ENCODE measurements around the gene SRP14.
"Not testable (repeated sequence)": the region's sequence is repeated elsewhere in the genome, so short reads cannot be mapped to it uniquely, and the experiment has no call there.

The SRP14 gene

GRCh38 chr15:40029979-40030893, 8.7 kb downstream of the SRP14 start:
- no peak for DNase-seq (ENCODE audit: low read depth in 2 of 2)

- DNase-seq (ENCODE audit: low read depth in 2 of 2): no peak
Measured at GRCh38 chr15:40028853-40029252, 10.1 kb downstream of the SRP14 start.

DNA sequence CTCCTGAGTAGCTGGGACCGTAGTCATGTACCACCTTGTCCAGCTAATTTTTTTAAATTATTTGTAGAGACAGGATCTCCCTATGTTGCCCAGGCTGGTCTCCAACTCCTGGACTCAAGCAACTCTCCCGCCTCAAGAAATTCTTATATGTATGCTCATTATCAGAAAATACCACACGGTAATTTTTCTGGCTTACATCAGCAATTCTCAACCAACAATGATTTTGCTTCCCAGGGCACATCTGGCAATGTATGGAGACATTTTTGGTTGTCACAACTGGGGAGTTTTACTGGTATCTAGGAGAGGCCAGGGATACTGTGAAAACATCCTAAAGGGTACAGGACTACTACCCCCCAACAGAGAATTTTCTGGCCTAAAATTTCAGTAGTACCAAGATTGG, 10.8 kb downstream of the SRP14 start:
- DNase-seq (ENCODE audit: low read depth in 2 of 2): no peak

GRCh38 chr15:40016224-40016865, 22.6 kb downstream of the SRP14 start:
- no peak for DNase-seq (ENCODE audit: low read depth in 2 of 2)

GRCh38 chr15:40014390-40014789, 24.6 kb downstream of the SRP14 start:
- DNase-seq (ENCODE audit: low read depth in 2 of 2): no peak

GRCh38 chr15:40013372-40013771, 25.6 kb downstream of the SRP14 start:
- DNase-seq (ENCODE audit: low read depth in 2 of 2): not testable (repeated sequence)

DNA sequence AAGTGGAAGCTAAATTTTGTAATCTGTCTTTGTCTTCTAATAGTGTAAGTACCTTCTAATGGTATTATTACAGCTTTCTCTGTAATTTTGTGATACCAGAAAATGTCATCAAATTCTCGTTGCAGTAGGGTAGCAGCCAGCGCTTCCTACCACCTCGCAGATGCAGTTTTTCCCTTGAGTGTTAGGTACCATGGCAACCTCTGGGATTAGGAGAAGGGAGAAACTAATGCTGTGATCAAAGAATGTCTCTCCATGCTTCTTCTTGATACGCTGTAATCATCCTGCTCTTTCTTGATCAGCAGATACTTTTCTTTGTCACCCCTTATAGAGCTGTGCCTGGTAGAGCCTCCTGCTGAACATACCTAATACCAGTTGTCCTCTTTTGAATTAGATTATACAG, 27.7 kb downstream of the SRP14 start:
- no peak for DNase-seq (ENCODE audit: low read depth in 2 of 2)

- no peak for DNase-seq (ENCODE audit: low read depth in 2 of 2)
Measured at GRCh38 chr15:40010686-40011085, 28.3 kb downstream of the SRP14 start.

- DNase-seq (ENCODE audit: low read depth in 2 of 2): no peak
Measured at GRCh38 chr15:40008061-40008765, 30.8 kb downstream of the SRP14 start.

GRCh38 chr15:40006646-40007045, 32.3 kb downstream of the SRP14 start:
- no peak for DNase-seq (ENCODE audit: low read depth in 2 of 2)

GRCh38 chr15:40006003-40006402, 33.0 kb downstream of the SRP14 start:
- DNase-seq (ENCODE audit: low read depth in 2 of 2): no peak

DNA sequence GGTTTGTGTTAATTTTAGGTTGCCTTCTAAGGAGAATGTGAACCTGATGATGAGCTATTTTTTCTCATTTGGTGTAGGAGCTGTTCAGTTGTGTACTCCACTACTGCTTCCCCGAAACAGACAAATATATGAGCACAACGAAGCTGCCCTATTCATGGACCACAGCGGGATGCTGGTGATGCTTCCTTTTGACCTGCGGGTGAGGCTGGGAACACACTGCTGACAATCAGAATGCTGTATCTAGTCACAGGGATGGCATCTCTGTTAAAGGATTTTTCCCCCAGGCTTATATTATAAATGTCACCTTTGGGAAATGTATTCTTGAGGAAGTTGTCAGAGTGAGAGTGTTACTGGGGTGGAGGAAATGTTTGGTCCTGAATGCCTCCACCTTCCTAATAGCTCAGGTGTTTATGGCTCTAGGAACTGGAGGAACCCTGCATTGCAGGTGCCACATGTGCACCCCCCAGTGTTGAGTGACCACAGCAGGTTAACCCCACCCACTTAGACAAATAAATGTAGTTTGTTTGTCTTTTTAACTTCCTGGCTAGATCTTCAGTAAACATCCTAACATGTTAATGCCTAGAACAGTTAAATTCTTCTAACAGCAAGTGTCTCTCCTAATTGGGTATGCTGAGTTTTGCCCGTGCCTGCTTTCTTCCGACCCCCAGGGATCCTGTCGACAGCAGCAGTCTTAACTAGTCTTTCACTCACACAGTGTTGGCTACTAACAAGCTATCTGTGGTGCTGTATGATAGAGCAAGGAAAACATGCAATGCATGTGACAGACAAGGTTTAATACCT, 35.7 kb downstream of the SRP14 start:
- no peak for DNase-seq (ENCODE audit: low read depth in 2 of 2)

GRCh38 chr15:40002295-40002694, 36.7 kb downstream of the SRP14 start:
- DNase-seq (ENCODE audit: low read depth in 2 of 2): no peak

GRCh38 chr15:39999538-40000200, 39.3 kb downstream of the SRP14 start:
- DNase-seq (ENCODE audit: low read depth in 2 of 2): no peak

GRCh38 chr15:39998511-39999077, 40.4 kb downstream of the SRP14 start:
- no peak for DNase-seq (ENCODE audit: low read depth in 2 of 2)

- DNase-seq (ENCODE audit: low read depth in 2 of 2): no peak
Measured at GRCh38 chr15:39997639-39998038, 41.3 kb downstream of the SRP14 start.

GRCh38 chr15:39997031-39997430, 42.0 kb downstream of the SRP14 start:
- no peak for DNase-seq (ENCODE audit: low read depth in 2 of 2)

GRCh38 chr15:39996228-39996627, 42.8 kb downstream of the SRP14 start:
- DNase-seq (ENCODE audit: low read depth in 2 of 2): not testable (repeated sequence)

DNA sequence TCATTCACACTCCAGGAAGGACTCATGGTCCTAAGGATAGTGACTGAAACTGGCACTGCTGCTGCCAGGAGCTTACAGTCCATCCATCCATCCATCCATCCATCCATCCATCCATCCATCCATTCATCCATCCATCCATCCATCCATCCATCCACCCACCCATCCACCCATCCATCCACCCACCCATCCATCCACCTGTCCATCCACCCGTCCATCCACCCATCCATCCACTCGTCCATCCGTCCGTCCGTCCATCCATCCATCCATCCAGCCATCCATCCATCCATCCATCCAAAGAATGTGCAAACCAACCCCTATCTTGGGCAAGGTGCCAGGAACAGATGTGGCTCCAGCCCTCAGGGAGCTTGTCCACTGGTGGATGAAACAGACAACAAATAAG, 46.0 kb downstream of the SRP14 start:
- not testable (repeated sequence) for DNase-seq (ENCODE audit: low read depth in 2 of 2)

- DNase-seq (ENCODE audit: low read depth in 2 of 2): no peak
Measured at GRCh38 chr15:39990706-39991105, 48.3 kb downstream of the SRP14 start.

DNA sequence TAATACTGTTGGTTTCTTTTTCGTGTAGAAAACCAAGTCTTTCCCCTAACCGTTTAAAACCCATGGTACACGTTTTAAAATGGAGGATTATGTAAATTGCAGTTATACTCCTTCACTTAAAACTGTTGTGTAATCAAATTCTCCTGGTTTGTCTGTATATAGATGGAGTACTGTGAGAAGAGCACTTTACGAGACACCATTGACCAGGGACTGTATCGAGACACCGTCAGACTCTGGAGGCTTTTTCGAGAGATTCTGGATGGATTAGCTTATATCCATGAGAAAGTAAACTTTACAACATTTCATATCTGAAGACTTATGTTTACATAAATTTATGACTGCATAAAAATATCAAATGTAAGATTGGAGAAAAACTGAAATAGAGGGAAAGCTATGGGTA, 51.2 kb downstream of the SRP14 start:
- DNase-seq (ENCODE audit: low read depth in 2 of 2): no peak

Data from stimulated activated CD8-positive, alpha-beta memory T cell treated with anti-CD3 and anti-CD28 coated beads, Interleukin-15, amount 100 ng/mL, for 4 hours (primary cell).